NT2/D1 (cell line): ENCODE measurements around the gene JARID2.

Experiments used
- DNase-seq: peaks from one replicate; pipeline ENCODE4 v3.0.0-alpha.2; 2011; ENCODE audit warnings: low read depth, low spot score
- H3K27me3 ChIP-seq: 2 replicates; pipeline ENCODE4 v1.6.0; 2011; ENCODE audit warnings: mild to moderate bottlenecking; ENCODE audit not compliant: insufficient read length, insufficient read depth
- H3K36me3 ChIP-seq: 2 replicates; pipeline ENCODE4 v1.6.1; 2011; ENCODE audit warnings: mild to moderate bottlenecking, low read length, mixed read lengths; ENCODE audit not compliant: insufficient read depth, insufficient read length
- H3K4me1 ChIP-seq: 2 replicates; pipeline ENCODE4 v1.5.1; 2011; ENCODE audit not compliant: insufficient read depth, insufficient read length
- H3K4me3 ChIP-seq: 2 replicates; pipeline ENCODE4 v1.5.1; 2011; ENCODE audit warnings: low read depth; ENCODE audit not compliant: insufficient read length
- H3K9ac ChIP-seq: 2 replicates; pipeline ENCODE4 v1.6.0; 2011; ENCODE audit warnings: low read depth; ENCODE audit not compliant: insufficient read length
- H3K9me3 ChIP-seq: 2 replicates; pipeline ENCODE4 v1.5.1; 2011; ENCODE audit warnings: mild to moderate bottlenecking, low read length; ENCODE audit not compliant: insufficient read depth
- SUZ12 ChIP-seq: IDR thresholded peaks from 2 replicates; pipeline ENCODE4 v1.6.1; 2011; ENCODE audit not compliant: insufficient read length, insufficient read depth; ENCODE audit errors: extremely low read depth
- YY1 ChIP-seq: IDR thresholded peaks from 2 replicates; pipeline ENCODE4 v1.6.1; 2011; ENCODE audit not compliant: insufficient read length, insufficient read depth
- ZNF274 ChIP-seq: IDR thresholded peaks from 2 replicates; pipeline ENCODE4 v1.6.1; 2011; ENCODE audit warnings: mild to moderate bottlenecking, low read depth, low read length

Gene JARID2

GRCh38 chr6:15350386-15351083, 104.7 kb downstream of the JARID2 start:
- H3K27me3 ChIP-seq: no peaks in the 10 kb centered on the region
- no peak overlapping the region for H3K9ac ChIP-seq
- H3K9me3 ChIP-seq: no peaks in the 10 kb centered on the region
- TF ChIP-seq YY1 (no peak), SUZ12 (no peak), ZNF274 (no peak)
- H3K4me1 ChIP-seq: no peaks in the 10 kb centered on the region
- no peak for DNase-seq
- no peak overlapping the region for H3K4me3 ChIP-seq
- H3K36me3 ChIP-seq: no peaks in the 10 kb centered on the region

DNA sequence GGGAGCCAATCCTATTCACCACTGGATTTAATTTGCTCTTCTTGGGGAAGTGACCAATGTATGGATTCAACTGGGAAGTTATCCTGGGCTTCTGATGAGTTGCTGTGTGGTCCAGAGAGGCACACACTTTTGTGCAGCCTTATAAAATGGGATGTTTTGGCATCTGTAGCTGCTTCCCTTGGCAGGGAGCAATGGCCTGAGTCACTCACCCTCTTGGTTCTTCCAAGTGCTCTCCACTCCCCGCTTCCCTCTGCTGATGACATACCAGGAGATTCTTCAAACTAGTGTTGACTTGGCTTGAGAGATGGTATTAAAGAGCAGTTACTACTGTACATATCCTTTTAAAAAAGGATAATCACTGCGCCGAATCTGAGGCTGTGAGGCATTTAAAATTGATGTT, 105.8 kb downstream of the JARID2 start:
- TF ChIP-seq ZNF274 (no peak), SUZ12 (no peak), YY1 (no peak)
- Histone ChIP-seq H3K27me3 (no peaks in the 10 kb centered on the region), H3K36me3 (no peaks in the 10 kb centered on the region), H3K9ac (no peak overlapping the region), H3K9me3 (no peaks in the 10 kb centered on the region), H3K4me3 (no peak overlapping the region), H3K4me1 (no peaks in the 10 kb centered on the region)
- no peak for DNase-seq

DNA sequence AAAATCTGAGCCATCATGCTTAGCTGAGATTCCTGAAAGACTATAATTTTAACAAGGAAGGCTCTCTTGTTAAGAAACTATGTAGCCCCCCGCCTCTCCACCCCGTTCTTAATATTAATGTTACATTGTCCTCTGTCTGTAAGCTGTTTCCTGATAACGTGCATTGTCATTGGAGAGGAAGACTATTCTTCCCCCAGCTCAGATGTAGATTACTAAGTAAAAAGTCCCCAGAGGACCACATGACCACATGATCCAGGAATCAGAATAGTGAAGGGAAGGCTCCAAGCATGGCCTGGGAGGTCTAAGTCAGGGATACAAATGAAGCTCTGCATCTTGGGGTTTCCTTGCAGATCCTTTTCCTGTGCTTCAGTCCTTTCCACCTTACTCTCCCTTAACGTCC, 106.4 kb downstream of the JARID2 start:
- Histone ChIP-seq H3K9me3 (no peaks in the 10 kb centered on the region), H3K4me3 (no peak overlapping the region), H3K36me3 (no peaks in the 10 kb centered on the region), H3K4me1 (no peaks in the 10 kb centered on the region), H3K27me3 (no peaks in the 10 kb centered on the region), H3K9ac (no peak overlapping the region)
- no peak for DNase-seq
- TF ChIP-seq SUZ12 (no peak), YY1 (no peak), ZNF274 (no peak)

DNA sequence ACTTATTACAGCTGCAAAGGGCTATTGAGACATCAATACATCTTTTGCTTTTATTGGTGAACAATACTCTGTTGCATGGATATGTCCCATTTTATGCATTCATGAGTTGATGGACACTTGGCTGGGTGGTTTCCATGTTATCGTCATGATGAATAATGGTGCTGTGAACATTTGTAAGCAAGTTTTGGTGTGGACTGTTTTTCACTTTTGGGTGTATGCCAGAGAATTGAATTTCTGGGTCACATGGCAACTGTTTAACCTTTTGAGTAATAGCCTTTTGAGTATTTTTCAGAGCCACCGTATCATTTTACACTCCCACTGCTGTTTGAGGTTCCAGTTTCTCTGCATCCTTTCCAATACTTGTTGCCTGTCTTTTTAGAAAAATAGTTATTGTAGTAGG, 107.0 kb downstream of the JARID2 start:
- no peak overlapping the region for H3K4me3 ChIP-seq
- H3K36me3 ChIP-seq: no peaks in the 10 kb centered on the region
- no peaks in the 10 kb centered on the region for H3K9me3 ChIP-seq
- H3K9ac ChIP-seq: no peak overlapping the region
- H3K4me1 ChIP-seq: no peaks in the 10 kb centered on the region
- no peak for DNase-seq
- no peaks in the 10 kb centered on the region for H3K27me3 ChIP-seq
- TF ChIP-seq YY1 (no peak), ZNF274 (no peak), SUZ12 (no peak)

DNA sequence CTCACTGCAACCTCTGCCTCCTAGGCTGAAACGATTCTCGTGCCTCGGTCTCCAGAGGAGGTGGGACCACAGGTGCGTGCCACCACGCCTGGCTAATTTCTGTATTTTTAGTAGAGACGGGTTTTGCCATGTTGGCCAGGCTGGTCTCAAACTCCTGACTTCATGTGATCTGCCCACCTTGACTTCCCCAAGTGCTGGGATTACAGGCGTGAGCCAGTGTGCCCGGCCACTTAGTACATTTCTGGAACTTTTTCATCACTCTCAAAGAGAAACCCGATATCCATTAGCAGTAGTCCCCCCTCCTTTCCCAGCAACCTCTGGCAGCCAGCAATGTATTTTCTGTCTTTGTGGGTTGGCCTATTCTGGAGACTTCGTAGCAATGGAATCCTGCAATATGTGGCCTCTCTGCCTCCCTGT, 109.8 kb downstream of the JARID2 start:
- no peak for DNase-seq
- Histone ChIP-seq H3K4me1 (no peaks in the 10 kb centered on the region), H3K4me3 (no peak overlapping the region), H3K9ac (no peak overlapping the region), H3K9me3 (no peaks in the 10 kb centered on the region), H3K27me3 (no peaks in the 10 kb centered on the region), H3K36me3 (no peaks in the 10 kb centered on the region)
- TF ChIP-seq SUZ12 (no peak), YY1 (no peak), ZNF274 (no peak)

GRCh38 chr6:15356179-15356578, 110.3 kb downstream of the JARID2 start:
- no peak overlapping the region for H3K4me3 ChIP-seq
- H3K27me3 ChIP-seq: no peaks in the 10 kb centered on the region
- no peaks in the 10 kb centered on the region for H3K36me3 ChIP-seq
- TF ChIP-seq YY1 (no peak), SUZ12 (no peak), ZNF274 (no peak)
- no peaks in the 10 kb centered on the region for H3K9me3 ChIP-seq
- H3K4me1 ChIP-seq: no peaks in the 10 kb centered on the region
- H3K9ac ChIP-seq: no peak overlapping the region
- no peak for DNase-seq

DNA sequence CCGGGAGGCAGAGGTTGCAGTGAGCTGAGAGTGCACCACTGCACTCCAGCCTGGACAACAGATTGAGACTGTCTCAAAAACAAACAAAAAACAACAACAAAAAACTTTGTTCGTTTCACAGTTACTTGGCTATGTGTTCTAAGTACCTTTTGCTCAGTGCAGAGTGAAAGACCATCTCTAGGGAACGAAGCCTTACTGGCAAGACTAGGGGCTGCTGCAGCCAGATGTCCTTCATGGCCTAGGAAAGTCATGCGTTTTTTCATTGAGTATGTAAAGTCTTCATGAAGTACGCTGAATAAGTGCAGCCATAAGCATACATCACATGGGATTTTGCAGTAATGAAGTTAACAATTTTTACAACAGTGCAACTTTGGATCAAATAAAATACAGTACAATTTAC, 111.1 kb downstream of the JARID2 start:
- Histone ChIP-seq H3K36me3 (no peaks in the 10 kb centered on the region), H3K4me3 (no peak overlapping the region), H3K4me1 (no peaks in the 10 kb centered on the region), H3K9me3 (no peaks in the 10 kb centered on the region), H3K9ac (no peak overlapping the region), H3K27me3 (no peaks in the 10 kb centered on the region)
- TF ChIP-seq ZNF274 (no peak), SUZ12 (no peak), YY1 (no peak)
- DNase-seq: no peak

DNA sequence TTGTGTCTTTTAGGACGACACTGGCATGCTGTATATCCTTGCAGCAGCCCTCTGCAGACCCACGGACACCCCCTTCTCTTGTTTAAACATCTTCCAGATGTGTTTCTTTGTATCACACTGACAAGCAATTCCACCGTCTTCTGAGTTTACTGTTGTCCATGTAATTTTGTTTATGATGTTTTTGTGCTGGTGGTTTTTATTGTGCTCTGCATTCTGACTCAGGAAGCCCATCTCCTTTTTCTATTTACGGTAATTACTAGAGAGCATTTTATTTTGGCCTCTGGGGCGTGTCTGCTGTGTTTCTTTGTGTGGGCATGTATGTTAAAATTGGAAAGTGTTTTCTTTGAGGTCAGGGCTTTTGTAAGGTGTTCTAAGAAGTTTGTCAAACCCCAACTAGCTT, 111.9 kb downstream of the JARID2 start:
- H3K9me3 ChIP-seq: no peaks in the 10 kb centered on the region
- peaks cover 2% of the 10 kb centered on the region for H3K4me1 ChIP-seq
- no peak overlapping the region for H3K4me3 ChIP-seq
- H3K9ac ChIP-seq: no peak overlapping the region
- H3K27me3 ChIP-seq: no peaks in the 10 kb centered on the region
- DNase-seq: no peak
- no peaks in the 10 kb centered on the region for H3K36me3 ChIP-seq
- TF ChIP-seq ZNF274 (no peak), SUZ12 (no peak), YY1 (no peak)
